ENCODE results near the gene BATF.

The BATF gene

GRCh38 chr14:75501080-75501479 is 21.2 kb upstream of the BATF start:
- no peak for DNase-seq

GRCh38 chr14:75504411-75504810 is 17.9 kb upstream of the BATF start:
- no peak for DNase-seq

GRCh38 chr14:75506930-75507329 is 15.3 kb upstream of the BATF start:
- no peak for DNase-seq

- DNase-seq, result no peak
Observed at GRCh38 chr14:75510547-75510946, 11.7 kb upstream of the BATF start.

- DNase-seq, result no peak
Observed at GRCh38 chr14:75511201-75511600, 11.1 kb upstream of the BATF start.

- no peak for DNase-seq
Observed at GRCh38 chr14:75513911-75514672, 8.2 kb upstream of the BATF start.

DNA sequence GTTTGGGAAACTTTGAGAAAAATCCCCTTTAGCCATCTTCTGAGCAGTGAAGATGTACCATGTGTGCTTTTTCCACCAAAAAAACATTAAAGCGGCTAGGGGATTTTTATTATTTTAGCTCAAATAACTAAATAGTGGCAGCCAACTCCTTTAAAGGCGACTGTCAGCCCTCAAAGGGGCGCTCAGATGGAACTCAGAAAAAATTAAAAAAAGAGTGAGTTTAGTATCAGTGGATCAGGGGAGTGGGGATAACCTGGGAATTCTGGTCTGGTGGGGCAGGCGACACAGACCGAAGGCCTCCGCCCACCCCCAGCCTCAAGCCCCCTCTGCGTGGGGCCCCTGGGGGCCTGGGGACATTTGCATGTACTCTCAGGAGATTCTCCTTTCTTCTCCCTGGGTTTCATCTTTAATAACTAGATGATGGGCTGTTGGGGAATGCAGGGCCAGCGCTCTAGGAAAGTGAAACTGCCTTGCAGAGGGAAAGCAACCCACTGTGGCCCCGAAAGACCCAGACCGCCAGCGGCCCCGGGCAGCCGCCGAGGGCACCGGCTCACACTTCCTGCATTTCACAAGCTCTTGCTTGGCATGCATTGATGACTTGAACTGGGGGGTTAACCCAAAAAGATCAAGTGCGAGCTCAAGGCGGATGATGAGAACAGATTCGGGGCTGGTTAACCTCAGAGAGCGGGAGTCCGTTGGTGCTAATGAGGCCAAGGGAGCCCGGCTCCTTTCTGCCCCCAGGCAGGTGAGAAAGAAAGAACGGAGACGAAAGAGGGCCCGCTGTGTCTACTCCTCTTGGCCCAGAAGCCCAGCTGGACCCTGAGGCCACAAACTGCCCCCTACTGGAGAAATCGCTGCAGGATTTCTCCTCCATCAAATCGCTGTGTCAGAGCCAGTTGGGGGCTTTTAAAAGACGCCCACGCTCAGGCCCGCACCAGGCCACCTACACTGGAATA is 7.3 kb upstream of the BATF start:
- no peak for DNase-seq

GRCh38 chr14:75515629-75515996 is 6.7 kb upstream of the BATF start:
- peak; percentile 11 for DNase-seq

- DNase-seq, result peak; percentile 34
Observed at GRCh38 chr14:75518625-75519024, 3.6 kb upstream of the BATF start.

DNA sequence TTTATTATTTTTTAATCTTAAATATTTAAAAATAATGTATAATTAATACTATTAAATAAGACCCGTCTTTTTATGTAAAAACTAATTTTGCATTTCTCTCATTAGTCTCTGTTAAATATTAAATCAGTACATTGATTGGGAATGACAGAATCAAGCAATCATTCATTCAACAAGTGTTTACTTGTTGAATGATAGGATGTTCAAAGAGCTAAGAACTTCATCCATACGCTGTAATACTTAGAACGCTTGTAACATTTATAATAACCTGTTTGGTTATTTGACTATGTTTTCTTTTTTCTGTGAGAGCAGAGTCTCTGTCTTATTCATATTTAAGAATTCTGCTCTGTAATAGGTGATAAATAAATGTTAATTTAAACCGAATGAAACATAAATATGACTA is 2.9 kb upstream of the BATF start:
- DNase-seq, result no peak

DNA sequence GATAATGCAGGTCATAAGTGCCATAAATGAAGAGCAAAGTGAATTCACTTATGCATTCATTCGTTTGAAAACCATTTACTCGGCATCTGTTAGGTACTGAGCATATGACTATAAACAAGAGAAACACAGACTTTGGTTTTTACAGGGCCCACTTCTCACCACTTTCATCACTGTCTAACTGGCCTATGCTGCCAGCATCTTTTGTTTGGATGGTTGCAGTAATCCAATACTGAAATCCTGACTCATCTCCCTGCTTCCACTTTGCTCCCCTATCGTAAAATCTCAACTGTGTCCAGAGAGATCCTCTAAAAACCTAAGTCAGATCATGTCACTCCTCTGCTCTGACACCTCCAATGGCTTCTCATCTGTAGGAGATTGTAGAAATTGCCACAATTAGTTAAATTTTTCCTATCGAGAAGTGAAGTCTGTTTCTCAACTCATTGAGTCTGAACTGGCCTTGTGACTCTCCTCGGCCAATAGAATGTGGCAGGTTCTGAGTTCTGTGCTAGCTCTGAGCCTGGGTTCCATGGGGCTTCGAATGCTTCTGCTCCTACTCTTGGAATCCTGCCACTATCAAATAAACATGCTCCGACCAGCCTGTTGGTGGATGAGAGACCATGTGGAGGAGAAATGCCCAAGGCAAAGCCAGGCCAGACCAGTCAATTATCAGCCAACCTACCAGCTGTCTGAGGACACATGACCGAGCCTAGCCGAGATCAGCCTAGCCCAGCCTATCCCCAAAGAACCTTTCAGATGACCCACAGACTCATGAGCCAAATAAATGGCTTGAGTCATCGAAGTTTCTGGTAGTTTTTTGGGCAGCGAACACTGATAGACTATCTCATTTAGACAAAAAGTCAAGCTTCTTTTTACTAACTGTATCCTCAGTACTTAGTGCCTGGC is 2.2 kb upstream of the BATF start:
- no peak for DNase-seq

DNA sequence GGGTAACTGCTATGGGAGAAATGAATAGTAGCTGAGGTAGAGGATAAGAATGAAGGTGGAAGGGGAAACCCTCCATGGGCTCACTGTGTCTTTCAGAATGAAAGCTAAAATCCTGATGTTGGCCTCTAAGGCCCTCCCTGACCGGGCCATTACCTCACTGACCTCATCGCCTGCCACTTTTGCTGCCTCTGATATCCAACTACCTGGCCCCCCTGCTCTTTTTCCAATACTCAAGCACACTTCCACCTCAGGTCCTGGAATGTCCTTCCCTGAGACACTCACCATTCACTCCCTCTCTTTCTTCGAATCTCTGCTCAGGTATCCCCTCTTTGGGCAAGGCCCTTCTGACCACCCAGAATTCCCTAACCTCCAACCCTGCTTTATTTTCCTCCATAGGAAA is 1.4 kb upstream of the BATF start:
- no peak for DNase-seq

- no peak for DNase-seq
Observed at GRCh38 chr14:75521415-75522199, 662 bp upstream of the BATF start.

- DNase-seq, result no peak
Observed at GRCh38 chr14:75522983-75523318, 682 bp downstream of the BATF start.

- no peak for DNase-seq
Observed at GRCh38 chr14:75523771-75524171, 1.5 kb downstream of the BATF start.

DNA sequence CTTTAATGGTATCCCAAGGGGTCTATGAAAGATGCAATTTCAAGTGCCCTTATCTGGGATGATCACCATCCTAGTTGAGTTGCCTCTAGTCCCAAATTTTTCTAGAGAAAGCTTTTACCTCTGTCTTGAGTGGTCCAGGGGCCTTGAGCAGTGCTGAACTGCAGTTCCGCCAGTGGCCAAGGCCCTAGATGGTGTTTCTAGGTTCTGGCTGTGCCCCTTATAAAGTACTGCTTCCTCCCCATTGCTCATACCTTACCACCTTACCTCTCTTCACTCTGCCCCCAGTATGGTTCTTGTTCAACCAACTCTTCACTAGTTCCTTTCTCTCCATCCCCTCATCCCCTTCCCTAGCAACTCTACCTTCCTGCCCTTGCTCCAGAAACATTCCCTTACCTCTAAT is 3.7 kb downstream of the BATF start:
- DNase-seq, result no peak

- DNase-seq, result no peak
Observed at GRCh38 chr14:75527449-75528163, 5.3 kb downstream of the BATF start.

DNA sequence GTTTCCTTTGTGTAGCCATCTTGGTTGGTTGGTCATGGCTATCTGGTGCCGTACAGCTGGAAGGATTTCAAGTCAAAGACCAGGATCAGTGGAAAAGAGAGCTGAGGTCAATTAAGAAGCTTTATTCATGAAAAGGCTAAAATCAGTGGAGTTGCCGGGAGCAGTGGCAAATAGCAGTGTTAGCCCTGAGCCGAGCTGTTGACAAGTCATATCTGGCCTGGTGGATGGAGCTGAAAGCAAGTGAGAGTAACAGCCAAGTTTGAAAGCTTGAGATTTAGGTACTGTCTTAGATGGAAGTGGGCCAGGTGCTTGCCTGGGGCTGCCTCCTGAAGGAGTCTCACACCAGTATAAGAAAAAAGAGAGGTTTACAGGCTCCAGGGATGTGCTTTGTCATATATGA is 9.0 kb downstream of the BATF start:
- no peak for DNase-seq

- no peak for DNase-seq
Observed at GRCh38 chr14:75531660-75532317, 9.5 kb downstream of the BATF start.

GRCh38 chr14:75533791-75534555 is 11.7 kb downstream of the BATF start:
- DNase-seq, result no peak

Data from GDM1 (cell line).